Fibroblast of lung (primary cell): ENCODE measurements around the gene CTRB1.

ENCODE experiments used
- CTCF ChIP-seq, 2 donors: IDR thresholded peaks in 1 of 2; conservative IDR thresholded peaks in 1 of 2; 1 replicate in 1 of 2; 2 replicates in 1 of 2; pipeline ENCODE4 v1.5.1; 2011 to 2012; ENCODE audit warnings: low read length in 2 of 2, control low read depth in 1 of 2, inconsistent platforms in 1 of 2, low read depth in 1 of 2, mild to moderate bottlenecking in 1 of 2
- EZH2 ChIP-seq: IDR thresholded peaks from 2 replicates; pipeline ENCODE4 v1.5.1; 2012; ENCODE audit warnings: low read length, control low read depth, mild to moderate bottlenecking; ENCODE audit errors: missing control alignments

- TF ChIP-seq CTCF (conservative IDR thresholded peaks at IDR 0.05 in 1 of 2, IDR thresholded peaks at IDR 0.05 in 1 of 2; ENCODE audit: low read depth in 1 of 2, low read length in 2 of 2) (no peak), EZH2 (no peak)
Measured at GRCh38 chr16:75176926-75177325, 41.9 kb upstream of the CTRB1 start.
